Endothelial cell of hepatic sinusoid (primary cell): ENCODE results near the gene ZNF337.
"Not testable (repeated sequence)": the region's sequence is repeated elsewhere in the genome, so short reads cannot be mapped to it uniquely, and the experiment has no call there.

Experiments used
- in situ Hi-C: cut with HindIII; loops from 2 replicates; pipeline ENCODE4 v1.10.0; 2017; ENCODE audit warnings: low sequenced_read_pairs

ZNF337 gene

DNA sequence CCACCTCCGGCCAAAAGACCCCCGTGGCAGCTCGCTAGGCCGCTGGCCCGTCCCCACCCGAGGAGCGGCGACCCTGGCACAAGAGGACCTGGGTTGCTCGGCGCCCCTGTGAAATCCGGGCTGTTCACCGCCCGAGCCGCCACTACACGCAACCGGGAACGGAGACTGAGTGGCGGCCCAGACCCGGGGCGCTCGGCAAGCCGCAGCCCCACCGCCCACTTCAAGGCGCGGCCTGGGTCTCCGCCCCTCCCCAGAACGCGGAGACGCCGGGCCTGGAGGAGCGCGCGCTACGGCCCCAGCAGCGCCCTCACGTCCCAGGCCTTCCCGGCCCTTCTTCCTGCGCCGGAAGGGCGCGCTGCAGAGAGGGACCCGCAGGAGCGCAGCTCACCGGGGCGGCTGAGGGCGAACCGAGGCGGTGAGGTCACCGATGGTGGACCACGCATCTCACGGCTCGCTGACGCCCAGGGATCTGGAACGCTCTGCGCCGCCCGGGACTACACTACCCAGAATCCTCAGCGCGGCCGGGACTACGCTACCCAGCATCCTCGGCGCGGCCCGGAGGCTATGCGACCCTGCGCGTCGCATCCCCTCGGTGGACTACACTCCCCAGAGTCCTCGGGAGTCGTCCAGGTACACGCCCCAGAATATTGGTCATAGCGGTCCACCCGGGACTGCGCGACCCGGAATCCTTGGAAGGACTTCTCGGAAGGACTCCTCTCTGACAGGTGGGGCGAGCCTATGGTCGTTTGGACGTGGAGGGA, at the start of gene ZNF337:
ZNF337 (minus strand) TSS at position 483 of the 761 bp plus-strand sequence. CDS start 10,436 bp downstream, outside the sequence.
- in situ Hi-C loops: no loop called here

DNA sequence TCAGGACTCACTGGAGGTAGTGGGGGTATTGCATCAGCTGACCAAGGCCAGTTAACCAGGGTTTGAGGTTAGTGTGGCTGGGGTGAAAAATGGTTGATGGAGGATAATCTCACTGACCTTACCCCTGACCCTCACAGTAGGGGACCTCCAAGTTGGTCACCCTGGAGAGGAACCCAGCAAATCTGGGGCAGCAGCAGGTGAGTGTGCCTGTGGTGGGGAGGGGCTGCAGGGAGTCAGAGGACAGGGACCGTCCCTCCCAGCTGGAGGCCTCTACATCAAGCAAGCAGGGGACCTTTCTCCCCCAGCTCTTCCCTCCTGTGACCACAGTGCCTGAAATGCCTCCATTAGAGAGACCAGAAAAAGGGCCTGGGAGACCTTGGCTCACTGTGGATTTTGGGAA, 49.1 kb upstream of the ZNF337 start:
- in situ Hi-C loops: no loop called here

DNA sequence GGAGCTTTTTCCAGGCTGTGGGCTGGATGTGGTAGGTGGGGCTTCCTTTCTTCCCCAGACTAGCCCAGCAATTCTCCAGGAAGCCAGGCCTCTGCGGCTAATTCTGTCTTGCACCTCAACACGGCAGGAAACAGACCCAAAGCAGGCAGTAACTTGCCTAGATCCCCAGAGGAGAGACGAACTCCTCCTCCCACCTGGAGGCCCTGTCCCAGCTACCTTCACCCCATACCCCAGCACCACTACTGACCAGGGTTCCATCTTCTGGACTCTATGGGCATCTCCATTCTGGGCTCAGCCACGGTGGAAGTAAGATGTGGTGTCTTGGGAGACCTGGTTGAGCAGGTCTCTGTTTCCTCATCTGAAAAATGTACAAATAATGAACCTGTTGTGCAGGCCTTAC, 48.4 kb upstream of the ZNF337 start:
- in situ Hi-C loops: no loop called here

DNA sequence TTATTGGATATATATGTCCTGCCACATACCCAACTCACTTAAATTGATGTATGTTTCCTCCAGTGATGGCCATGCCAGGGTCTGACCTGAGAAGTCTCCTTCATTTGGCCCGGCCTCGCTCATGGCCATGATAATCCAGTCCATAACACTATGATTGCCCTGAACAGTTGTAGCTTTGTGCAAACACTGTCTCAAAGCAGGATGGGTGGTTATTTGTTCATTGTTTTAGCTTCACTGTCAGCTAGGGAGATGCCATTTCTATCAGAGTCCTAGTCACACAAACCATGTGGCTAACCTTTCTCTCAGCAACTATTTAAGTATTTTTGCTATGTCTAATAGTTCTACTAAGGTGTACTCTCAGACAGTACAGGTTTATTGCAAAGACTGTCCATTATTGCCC, 47.6 kb upstream of the ZNF337 start:
- in situ Hi-C loops: no loop called here

DNA sequence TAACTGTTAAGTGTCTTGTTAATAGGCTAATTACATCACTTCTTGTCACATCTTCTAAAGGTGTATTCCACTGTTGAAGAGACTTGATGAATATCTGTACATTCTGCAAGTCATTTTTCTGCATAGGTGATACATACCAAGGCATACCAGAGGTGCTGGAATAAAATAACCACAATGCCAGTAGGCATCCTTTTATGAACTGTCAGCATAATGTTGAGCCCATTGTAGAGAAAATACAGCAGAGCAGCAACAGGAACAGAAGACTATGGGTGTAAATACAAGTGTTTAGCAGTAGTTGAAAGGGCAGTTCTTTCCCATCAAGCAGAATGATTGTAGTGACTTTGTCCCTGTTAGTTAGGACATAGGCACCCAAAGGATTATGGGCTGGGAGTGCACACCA, 44.4 kb upstream of the ZNF337 start:
- in situ Hi-C loops: no loop called here

DNA sequence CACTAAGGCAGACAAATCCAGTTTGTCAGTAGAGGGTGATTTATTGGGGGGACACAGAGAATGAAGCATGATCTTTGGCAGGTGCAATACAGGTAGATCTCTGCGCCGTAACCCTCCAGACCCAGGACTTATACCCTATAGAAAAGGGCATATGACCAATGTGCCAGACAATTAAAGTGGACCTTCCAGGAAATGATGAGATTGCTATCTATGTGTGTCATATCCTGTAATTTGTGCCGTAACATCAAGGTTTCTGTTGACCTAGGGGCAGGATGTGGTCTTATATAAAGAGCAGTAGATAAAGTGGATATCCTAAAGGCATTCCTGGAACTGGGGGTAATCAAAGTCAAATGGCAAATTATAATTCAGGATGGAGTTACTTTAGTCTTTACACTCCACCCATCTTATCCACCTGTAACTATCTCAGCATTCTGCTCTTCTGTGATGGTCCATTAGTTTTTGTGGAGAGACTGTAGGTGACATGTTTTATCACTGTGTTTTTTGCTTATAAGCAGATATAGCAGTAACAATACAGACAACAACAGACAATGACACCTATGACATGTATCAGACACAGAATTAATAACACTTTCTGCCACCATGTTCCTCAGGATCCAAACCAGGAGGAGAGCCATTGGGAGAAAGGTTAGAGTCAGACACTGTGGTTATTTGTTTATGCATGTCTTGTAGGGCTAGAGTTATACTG, 43.1 kb upstream of the ZNF337 start:
- in situ Hi-C loops: no loop called here

DNA sequence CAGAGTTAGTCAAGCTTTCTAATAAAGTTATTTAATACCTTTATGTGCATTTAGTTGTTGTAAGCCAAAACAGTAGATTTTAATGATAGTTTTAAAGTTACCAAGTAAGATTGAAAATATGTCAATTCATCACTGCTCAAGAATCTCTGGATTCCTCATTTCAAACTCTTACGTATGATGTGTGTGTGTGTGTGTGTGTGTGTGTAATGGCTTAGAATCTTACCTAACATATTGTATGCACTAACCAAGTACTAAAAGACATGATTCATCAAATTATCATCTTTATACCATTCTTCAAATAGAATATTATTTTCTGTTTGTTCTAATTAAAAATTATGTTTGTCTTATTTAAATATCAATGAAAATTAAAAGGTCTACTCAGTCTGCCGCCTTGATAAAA, 41.5 kb upstream of the ZNF337 start:
- in situ Hi-C loops: no loop called here

DNA sequence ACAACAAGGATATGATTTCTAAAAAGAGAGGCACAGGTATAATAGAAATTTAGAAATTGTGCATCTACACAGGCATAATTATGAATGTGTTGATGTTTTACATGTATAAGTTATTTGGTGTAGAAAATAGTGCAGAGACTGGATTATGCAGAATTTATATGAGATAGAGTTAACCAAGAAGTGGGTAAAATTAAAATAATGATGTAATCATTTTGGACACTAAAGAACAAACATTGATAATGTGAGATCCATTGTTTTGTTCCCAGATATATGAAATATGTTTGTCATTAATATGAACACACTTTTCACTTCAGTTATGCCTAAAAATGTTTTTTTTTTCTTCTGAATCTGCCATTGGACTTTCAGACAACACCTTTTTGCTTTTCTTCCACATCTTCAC, 37.2 kb upstream of the ZNF337 start:
- in situ Hi-C loops: no loop called here

DNA sequence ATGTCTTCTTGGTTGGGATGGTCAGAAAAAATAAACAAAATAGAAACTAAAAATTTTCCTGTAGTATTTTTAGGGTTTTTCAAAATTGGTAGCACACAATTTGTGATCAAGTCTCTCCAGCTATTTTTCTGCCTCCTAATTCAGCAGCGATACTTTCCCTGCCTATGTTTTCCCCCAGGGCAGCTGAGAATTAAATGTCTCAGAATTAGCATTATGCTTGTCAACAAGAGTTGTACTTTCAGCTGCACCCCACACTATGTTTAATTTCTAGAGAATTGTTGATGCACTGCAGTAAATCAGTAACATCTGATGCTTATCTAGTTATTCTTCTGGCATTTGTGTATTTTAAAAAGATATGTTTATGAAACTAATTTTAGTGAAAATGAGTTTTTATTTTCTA, 34.2 kb upstream of the ZNF337 start:
- in situ Hi-C loops: no loop called here

DNA sequence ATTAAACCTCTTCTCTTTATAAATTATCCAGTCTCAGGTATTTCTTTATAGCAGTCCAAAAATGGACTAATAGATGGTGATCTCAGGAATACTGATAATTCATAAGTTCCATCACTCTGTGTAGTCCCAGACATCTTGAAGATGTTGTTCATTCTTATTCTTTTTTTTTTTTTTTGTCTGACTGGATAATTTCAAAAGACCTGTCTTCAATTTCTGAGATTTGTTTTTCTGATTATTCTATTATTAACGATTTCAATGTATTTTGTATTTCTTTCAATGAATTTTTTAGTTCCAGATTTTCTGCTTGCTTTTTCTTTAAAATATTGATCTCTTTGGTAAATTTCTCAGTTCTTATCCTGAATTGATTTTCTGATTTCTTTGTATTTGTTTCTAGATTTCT, 29.7 kb upstream of the ZNF337 start:
- in situ Hi-C loops: no loop called here

DNA sequence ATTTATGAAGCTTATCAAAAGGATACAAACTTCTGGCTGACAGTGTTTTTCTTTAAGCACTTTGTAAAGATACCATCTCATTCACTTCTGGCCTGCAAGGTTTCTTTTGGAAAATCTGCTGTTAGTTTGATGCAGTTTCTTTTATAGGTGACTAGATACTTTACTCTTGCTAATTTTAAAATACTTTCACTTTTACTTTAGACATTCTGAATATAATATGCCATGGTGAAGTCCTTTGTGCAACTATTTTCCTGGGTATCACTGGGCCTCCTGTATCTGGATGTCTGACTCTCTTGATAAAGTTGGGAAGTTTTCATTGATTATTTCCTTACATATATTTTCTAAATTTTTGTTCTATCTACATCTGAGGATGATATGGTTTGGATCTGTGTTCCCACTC, 29.0 kb upstream of the ZNF337 start:
- in situ Hi-C loops: no loop called here

DNA sequence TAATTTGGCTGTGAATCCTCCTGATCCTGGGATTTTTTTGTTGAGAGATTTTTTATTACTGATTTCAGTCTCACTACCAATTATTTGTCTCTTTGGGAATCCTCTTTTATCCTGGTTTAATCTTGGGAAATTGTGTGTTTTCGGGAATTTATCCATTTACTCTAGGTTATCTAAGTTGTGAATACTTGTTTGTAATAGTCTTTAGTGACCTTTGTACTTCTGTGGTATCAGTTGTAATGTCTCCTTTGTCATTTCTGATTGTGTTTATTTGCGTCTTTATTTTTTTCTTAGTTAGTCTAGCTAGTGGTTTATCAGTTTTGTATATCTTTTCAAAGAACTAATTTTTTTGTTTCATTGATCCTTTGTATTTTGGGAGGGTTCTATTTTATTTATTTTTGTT, 27.3 kb upstream of the ZNF337 start:
- in situ Hi-C loops: no loop called here

DNA sequence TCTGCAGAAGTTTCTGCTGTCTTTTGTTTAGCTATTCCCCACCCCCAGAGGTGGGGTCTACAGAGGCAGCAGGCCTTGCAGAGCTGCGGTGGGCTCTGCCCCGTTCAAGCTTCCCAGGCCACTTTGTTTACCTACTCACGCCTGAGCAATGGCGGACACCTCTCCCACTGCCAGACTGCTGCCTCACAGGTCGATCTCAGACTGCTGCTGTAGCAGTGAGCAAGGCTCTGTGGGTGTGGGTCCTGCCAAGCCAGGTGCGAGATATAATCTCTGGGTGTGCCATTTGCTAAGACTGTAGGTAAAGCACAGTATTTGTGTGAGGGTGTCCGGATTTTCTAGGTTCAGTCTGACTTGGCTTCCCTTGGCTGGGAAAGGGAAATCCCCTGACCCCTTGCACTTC, 23.6 kb upstream of the ZNF337 start:
- in situ Hi-C loops: no loop called here

DNA sequence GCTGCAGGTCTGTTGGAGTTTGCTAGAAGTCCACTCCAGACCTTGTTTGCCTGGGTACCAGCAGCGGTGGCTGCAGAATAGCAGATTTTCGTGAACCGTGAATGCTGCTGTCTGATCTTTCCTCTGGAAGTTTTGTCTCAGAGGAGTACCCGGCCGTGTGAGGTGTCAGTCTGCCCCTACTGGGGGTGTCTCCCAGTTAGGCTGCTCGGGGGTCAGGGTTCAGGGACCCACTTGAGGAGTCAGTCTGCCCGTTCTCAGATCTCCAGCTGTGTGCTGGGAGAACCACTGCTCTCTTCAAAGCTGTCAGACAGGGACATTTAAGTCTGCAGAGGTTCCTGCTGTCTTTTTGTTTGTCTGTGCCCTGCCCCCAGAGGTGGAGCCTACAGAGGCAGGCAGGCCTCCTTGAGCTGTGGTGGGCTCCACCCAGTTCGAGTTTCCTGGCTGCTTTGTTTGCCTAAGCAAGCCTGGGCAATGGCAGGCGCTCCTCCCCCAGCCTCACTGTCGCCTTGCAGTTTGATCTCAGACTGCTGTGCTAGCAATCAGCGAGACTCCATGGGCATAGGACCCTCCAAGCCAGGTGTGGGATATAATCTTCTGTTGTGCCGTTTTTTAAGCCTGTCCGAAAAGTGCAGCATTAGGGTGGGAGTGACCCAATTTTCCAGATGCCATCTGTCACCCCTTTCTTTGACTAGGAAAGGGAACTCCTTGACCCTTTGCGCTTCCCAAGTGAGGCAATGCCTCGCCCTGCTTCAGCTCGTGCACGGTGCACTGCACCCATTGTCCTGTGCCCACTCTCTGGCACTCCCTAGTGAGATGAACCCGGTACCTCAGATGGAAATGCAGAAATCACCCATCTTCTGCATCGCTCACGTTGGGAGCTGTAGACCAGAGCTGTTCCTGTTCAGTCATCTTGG, 22.5 kb upstream of the ZNF337 start:
- in situ Hi-C loops: not testable (repeated sequence)

DNA sequence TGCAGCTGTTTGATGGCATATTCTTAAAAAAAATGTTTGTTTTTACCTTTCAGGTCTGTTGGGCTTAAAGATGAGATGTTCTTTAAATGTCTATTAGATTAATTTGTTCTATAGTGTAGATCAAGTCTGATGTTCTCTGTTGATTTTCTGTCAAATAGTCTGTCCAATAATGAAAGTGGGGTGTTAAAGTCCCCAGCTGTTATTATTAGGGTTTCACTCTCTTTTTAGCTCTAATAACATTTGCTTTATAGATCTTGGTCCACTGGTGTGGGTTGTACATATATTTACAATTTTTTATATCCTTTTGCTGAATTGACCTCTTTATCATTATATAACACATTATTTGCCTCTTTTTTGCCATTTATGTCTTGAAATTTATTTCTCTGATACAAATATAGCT, 11.0 kb upstream of the ZNF337 start:
- in situ Hi-C loops: no loop called here

DNA sequence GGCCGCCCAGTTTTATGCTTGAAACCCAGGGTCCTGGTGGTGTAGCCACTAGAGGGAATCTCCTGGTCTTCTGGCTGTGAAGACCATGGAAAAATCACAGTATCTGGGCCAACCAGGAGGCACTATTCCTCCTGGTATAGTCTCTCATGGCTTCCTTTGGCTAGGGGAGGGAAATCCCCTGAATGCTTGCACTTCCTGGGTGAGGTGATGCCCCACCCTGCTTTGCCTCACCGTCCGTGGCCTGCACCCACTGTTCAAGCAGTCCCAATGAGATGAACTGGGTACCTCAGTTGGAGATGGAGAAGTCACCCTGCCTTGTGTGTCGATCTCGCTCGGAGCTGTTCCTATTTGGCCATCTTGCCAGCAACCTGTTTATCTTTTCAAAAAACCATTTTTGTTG, 10.1 kb upstream of the ZNF337 start:
- in situ Hi-C loops: no loop called here

DNA sequence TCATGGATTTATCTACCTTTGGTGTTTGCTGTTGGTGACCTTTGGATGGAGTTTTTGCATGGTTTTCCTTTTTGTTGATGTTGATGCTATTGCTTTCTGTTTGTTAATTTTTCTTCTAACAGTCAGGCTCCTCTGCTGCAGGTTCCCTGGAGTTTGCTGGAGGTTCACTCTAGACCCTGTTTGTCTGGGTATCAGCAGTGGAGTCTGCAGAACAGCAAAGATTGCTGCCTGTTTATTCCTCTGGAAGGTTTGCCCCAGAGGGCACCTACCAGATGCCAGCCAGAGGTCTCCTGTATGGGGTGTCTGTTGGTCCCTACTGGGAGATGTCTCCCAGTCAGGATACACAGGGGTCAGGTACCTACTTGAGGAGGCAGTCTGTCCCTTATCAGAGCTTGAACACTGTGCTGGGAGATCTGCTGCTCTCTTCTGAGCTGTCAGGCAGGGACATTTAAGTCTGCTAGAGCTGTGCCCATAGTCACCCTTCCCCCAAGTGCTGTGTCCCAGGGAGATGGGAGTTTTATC, 9.2 kb upstream of the ZNF337 start:
- in situ Hi-C loops: no loop called here

DNA sequence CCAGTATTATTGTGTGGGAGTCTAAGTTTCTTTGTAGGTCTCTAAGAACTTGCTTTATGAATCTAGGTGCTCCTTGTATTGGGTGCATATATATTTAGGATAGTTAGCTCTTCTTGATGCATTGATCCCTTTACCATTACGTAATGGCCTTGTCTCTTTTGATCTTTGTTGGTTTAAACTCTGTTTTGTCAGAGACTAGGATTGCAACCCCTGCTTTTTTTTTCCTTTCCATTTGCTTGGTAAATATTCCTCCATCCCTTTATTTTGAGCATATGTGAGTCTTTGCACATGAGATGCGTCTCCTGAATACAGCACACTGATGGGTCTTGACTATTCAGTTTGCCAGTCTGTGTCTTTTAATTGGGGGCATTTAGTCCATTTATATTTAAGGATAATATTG, 7.7 kb upstream of the ZNF337 start:
- in situ Hi-C loops: not testable (repeated sequence)

DNA sequence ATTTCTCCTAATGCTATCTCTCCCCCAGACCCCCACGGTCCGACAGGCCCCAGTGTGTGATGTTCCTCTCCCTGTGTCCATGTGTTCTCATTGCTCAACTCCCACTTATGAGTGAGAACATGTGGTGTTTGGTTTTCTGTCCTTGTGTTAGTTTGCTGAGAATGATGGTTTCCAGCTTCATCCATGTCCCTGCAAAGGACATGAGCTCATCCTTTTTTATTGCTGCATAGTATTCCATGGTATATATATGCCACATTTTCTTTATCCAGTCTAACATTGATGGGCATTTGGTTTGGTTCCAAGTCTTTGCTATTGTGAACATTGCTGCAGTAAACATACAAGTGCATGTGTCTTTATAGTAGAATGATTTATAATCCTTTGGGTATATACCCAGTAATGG, 4.2 kb upstream of the ZNF337 start:
- in situ Hi-C loops: not testable (repeated sequence)

DNA sequence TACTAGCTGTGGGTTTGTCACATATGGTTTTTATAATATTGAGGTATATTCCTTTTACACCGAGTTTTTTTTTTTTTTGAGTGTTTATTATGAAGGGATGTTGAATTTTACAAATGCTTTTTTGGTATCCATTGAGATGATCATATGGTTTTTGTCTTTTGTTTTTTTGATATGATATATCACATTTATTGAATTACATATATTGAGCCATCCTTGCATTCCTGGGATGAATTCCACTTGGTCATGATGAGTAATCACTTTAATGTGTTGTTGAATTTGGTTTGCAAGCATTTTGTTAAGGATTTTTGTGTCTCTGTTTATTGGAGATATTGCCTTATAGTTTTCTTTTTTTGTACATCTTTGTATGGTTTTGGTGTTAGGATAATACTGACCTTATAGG, 3.3 kb upstream of the ZNF337 start:
- in situ Hi-C loops: no loop called here

DNA sequence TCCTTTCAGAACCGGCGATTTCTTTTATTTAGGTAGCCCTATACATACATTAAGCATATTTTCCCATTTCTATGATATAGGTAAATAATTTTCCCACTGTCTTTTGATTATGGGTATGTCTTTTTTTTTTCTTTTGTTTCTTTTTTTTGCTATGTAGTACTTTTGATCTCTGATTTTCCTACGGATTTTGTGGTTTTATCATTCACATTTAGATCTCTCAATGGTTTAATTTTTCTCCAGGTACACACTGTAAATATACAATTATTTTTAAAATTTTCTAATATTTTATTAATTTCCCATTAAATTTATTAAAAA, 436 bp upstream of the ZNF337 start:
- in situ Hi-C loops: no loop called here
